ENCODE measurements around the gene PI4KA. TPM values are rescaled to one million over a fixed set of nuclear protein-coding genes. Genes with fewer than 3 reads are reported as not detected.

Gene PI4KA
- total RNA-seq, 1 experiment from 2014 or later, result 71.6 TPM

- H3K27me3 ChIP-seq (replicated peaks; ENCODE audit: insufficient read depth, low read depth, low read length, poor library complexity), result no peaks in the 10 kb centered on the region
- no peak overlapping the region for H3K4me3 ChIP-seq (ENCODE audit: low read depth, low read length, poor library complexity, severe bottlenecking)
- no peak overlapping the region for H3K27ac ChIP-seq (ENCODE audit: low read depth, low read length, poor library complexity, severe bottlenecking)
- DNase-seq (ENCODE audit: low spot score), result peak; percentile 61
- no peaks in the 10 kb centered on the region for H3K36me3 ChIP-seq (ENCODE audit: insufficient read depth, low read length, poor library complexity, severe bottlenecking)
- POLR2A ChIA-PET (ENCODE audit: low non-redundant PET), result no interaction called here
- no peaks in the 10 kb centered on the region for H3K9me3 ChIP-seq (ENCODE audit: low read depth, low read length, poor library complexity, severe bottlenecking)
- CTCF ChIA-PET, result no interaction called here
- no peaks in the 10 kb centered on the region for H3K4me1 ChIP-seq (ENCODE audit: insufficient read depth, low read length, poor library complexity, severe bottlenecking)
- no TSS peak for BruUV-seq (replicated peaks)
- TF ChIP-seq CTCF (conservative IDR thresholded peaks at IDR 0.05; ENCODE audit: low read depth, low read length) (no peak), EZH2 (IDR thresholded peaks at IDR 0.05; ENCODE audit: borderline replicate concordance, low read depth, low read length, poor library complexity, severe bottlenecking) (no peak)
- intact Hi-C loops (cut with micrococcal nuclease; ENCODE audit: unreplicated experiment), result no loop called here
Observed at GRCh38 chr22:20777420-20778177, 81.0 kb downstream of the PI4KA start.

DNA sequence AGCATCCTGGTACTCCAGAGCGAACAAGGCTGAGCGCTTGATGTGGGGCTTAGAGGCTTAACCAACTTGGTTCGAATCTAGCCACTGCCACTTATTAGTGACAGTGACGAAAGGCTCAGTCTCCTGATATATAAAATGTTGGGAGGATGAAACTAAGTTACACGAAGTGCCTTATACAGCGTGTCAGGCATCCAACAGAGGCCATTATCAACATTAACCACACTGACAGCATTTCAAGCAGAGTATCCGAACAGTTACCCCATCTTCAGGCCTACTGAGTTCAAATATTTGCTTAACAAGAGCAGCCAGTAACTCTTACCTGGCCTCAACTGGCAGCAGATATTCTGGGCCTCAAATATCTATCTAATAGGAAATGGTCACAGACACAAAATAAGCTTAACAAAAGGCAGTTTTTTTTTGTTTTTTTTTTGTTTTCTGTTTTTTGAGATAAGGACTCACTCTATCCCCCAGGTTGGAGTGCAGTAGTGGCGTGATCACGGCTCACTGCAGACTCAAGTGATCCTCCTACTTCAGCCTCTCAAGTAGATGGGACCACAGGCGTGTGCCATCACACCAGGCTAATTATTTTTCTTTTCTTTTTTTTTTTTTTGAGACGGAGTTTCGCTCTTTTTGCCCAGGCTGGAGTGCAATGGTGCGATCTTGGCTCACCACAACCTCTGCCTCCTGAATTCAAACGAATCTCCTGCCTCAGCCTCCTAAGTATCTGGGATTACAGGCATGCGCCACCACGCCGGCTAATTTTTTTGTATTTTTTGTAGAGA lies 81.8 kb downstream of the PI4KA start:
- H3K4me3 ChIP-seq (ENCODE audit: low read depth, low read length, poor library complexity, severe bottlenecking), result no peak overlapping the region
- H3K27me3 ChIP-seq (replicated peaks; ENCODE audit: insufficient read depth, low read depth, low read length, poor library complexity), result no peaks in the 10 kb centered on the region
- ChIA-PET POLR2A (ENCODE audit: low non-redundant PET) (no interaction called here), CTCF (no interaction called here)
- DNase-seq (ENCODE audit: low spot score), result no peak
- no peak for TF ChIP-seq CTCF (conservative IDR thresholded peaks at IDR 0.05; ENCODE audit: low read depth, low read length)
- TF ChIP-seq EZH2 (IDR thresholded peaks at IDR 0.05; ENCODE audit: borderline replicate concordance, low read depth, low read length, poor library complexity, severe bottlenecking), result no peak
- H3K36me3 ChIP-seq (ENCODE audit: insufficient read depth, low read length, poor library complexity, severe bottlenecking), result no peaks in the 10 kb centered on the region
- no peak overlapping the region for H3K27ac ChIP-seq (ENCODE audit: low read depth, low read length, poor library complexity, severe bottlenecking)
- H3K9me3 ChIP-seq (ENCODE audit: low read depth, low read length, poor library complexity, severe bottlenecking), result no peaks in the 10 kb centered on the region
- BruUV-seq (replicated peaks), result no TSS peak
- H3K4me1 ChIP-seq (ENCODE audit: insufficient read depth, low read length, poor library complexity, severe bottlenecking), result no peaks in the 10 kb centered on the region
- intact Hi-C loops (cut with micrococcal nuclease; ENCODE audit: unreplicated experiment), result no loop called here

DNA sequence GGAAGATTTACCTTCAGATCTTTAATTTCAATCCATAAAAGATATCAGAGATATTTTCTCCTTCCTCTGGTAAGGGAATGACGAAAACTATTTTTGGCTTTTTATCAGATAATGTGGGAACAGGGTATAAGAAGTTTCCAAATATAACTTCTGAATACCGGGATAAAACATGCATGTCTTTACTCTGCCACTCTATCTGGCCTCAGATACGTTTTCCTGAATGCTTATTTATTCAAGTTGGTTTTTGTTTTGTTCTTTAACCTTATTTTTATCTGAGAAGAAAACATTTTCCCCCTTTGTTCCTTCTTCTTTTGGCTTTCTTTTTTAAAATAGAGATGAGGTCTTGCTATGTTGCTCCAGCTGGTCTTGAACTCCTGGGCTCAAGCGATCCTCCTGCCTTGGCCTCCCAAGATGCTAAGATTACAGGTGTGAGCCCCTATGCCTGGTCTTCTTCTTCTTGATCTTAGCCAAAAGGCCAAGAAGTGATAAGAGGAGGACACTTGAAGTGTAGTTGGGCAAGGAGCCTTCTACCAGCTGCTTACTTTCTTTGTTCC lies 83.2 kb downstream of the PI4KA start:
- intact Hi-C loops (cut with micrococcal nuclease; ENCODE audit: unreplicated experiment), result no loop called here
- CTCF ChIA-PET, result no interaction called here
- BruUV-seq (replicated peaks), result no TSS peak

More for the DNA sequence above, 83.2 kb downstream of the PI4KA start:
- H3K27me3 ChIP-seq (replicated peaks; ENCODE audit: insufficient read depth, low read depth, low read length, poor library complexity), result no peaks in the 10 kb centered on the region
- H3K36me3 ChIP-seq (ENCODE audit: insufficient read depth, low read length, poor library complexity, severe bottlenecking), result no peaks in the 10 kb centered on the region
- H3K27ac ChIP-seq (ENCODE audit: low read depth, low read length, poor library complexity, severe bottlenecking), result no peak overlapping the region
- H3K4me1 ChIP-seq (ENCODE audit: insufficient read depth, low read length, poor library complexity, severe bottlenecking), result no peaks in the 10 kb centered on the region
- no peaks in the 10 kb centered on the region for H3K9me3 ChIP-seq (ENCODE audit: low read depth, low read length, poor library complexity, severe bottlenecking)
- TF ChIP-seq CTCF (conservative IDR thresholded peaks at IDR 0.05; ENCODE audit: low read depth, low read length), result no peak
- TF ChIP-seq EZH2 (IDR thresholded peaks at IDR 0.05; ENCODE audit: borderline replicate concordance, low read depth, low read length, poor library complexity, severe bottlenecking), result no peak
- DNase-seq (ENCODE audit: low spot score), result no peak
- POLR2A ChIA-PET (ENCODE audit: low non-redundant PET), result no interaction called here
- H3K4me3 ChIP-seq (ENCODE audit: low read depth, low read length, poor library complexity, severe bottlenecking), result no peak overlapping the region
